ENCODE results near the gene FBXL13. TPM values are rescaled to one million over a fixed set of nuclear protein-coding genes. Genes with fewer than 3 reads are reported as not detected.
"Not testable (repeated sequence)": the region's sequence is repeated elsewhere in the genome, so short reads cannot be mapped to it uniquely, and the experiment has no call there.

The FBXL13 gene
- total and polyA plus RNA-seq, 8 donors = 0.42 to 2.4 (median 1.4) TPM

DNA sequence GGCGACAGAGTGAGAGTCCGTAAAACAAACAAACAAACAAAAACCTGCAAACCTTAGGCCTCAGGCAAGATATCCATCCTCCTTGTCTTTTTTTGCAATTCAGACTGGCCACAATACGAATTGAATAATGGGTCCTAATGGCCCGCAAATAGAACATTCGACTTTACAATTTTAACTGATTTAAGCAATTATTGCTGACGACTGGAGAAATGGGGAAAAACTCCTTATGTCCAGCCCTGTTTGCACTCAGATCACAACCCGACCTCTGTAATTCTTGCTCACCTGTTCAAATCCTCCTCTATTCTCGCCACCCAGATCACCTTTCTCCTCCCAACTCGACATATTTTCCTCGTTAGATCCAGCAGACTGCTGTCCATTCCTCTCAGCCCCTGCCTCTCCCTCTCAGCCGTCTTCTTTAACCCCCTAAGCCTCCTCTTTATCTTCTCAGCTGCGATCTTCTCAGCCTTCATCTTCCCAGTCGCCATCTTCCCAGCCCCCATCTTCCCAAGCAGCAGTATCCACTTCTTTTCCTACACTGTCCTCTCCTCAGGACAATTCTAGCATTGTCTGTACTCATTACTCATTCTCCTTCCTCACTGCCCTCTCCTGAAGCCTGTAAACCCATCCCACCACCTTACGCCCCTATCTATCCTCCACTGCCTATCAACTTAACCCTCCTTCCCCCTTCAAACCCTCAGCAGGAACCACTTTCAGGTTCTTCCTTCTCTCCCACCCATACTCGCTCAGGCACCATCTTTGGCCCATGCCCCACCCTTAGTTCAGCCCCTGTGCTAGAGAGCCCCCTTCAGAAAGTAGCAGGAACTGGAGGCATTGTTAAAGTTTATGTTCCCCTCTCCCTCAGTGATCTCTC, 100.0 kb downstream of the FBXL13 start:
- Histone ChIP-seq H3K4me3 (no peak overlapping the region), H3K4me1 (no peaks in the 10 kb centered on the region), H3K36me3 (no peaks in the 10 kb centered on the region), H3K27me3 (no peaks in the 10 kb centered on the region), H3K27ac (no peak overlapping the region), H3K9me3 (no peaks in the 10 kb centered on the region)
- DNase-seq = no peak
- no peak for ATAC-seq
- no peak for FAIRE-seq
- TF ChIP-seq, protein P1, sequence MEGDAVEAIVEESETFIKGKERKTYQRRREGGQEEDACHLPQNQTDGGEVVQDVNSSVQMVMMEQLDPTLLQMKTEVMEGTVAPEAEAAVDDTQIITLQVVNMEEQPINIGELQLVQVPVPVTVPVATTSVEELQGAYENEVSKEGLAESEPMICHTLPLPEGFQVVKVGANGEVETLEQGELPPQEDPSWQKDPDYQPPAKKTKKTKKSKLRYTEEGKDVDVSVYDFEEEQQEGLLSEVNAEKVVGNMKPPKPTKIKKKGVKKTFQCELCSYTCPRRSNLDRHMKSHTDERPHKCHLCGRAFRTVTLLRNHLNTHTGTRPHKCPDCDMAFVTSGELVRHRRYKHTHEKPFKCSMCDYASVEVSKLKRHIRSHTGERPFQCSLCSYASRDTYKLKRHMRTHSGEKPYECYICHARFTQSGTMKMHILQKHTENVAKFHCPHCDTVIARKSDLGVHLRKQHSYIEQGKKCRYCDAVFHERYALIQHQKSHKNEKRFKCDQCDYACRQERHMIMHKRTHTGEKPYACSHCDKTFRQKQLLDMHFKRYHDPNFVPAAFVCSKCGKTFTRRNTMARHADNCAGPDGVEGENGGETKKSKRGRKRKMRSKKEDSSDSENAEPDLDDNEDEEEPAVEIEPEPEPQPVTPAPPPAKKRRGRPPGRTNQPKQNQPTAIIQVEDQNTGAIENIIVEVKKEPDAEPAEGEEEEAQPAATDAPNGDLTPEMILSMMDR (IDR thresholded peaks at IDR 0.05) = no peak
- WGBS, 2 donors = 72 to 74% methylated on average over 15 of the region's 15 CpGs
- intact Hi-C loops (cut with DNase I) = no loop called here

DNA sequence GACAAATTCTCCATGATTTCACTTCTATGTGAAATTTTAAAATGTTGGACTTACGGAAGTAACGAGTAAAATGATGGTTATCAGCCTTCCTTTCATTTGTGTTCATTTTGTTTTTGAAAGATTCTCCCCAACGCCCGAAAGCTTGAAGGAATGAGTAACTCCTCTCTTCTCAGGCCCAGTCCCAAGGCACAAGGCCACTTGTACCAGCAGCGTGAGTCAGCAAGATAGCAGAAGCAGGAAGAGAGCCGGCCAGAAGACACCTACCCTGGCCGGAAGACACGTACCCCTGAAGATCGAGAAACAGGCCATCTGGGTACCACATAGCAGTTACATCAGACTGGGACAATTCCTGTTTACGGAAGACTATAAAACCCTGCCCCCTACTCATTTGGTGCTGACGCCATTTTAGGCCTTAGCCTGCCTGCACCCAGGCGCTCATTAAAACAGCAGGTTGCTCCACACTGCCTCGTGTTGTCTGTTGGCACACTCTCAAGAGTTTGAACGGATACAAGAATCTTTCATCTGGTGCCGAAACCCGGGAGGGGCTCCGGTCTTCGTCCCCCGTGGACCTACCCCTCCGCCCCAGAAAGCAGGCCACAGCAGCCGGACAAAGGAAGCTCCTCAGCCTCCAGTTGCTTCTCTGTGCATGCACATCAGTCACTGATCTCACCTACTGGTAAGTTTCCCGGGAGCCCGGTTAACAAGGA, 101.3 kb downstream of the FBXL13 start:
- Histone ChIP-seq H3K36me3 (no peaks in the 10 kb centered on the region), H3K9me3 (no peaks in the 10 kb centered on the region), H3K4me1 (no peaks in the 10 kb centered on the region), H3K27ac (no peak overlapping the region), H3K27me3 (no peaks in the 10 kb centered on the region), H3K4me3 (no peak overlapping the region)
- intact Hi-C loops (cut with DNase I) = no loop called here
- ATAC-seq (no peak), DNase-seq (no peak), FAIRE-seq (no peak)
- TF ChIP-seq, protein P1 (IDR thresholded peaks at IDR 0.05) = no peak
- 92 to 94% methylated on average over 23 of the region's 23 CpGs for WGBS, 2 donors

DNA sequence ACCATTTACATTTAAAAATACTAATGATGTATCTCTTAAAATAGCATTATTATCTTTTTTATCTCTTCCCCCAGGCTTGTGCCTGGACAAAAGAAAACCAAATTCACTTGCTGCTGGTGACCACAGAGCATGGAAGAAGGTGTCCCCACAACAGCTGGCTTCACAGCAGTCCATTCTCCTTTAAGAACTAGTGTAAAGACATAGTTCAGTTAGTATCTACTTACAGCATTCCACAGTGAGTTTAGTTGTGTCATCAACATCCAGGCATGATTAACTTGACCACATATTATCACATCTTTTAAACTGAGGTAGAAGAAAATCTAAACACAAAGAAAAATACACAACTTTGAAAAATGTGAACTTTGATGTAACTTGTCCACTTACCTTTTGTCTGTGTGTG, 106.8 kb downstream of the FBXL13 start:
- no peak for FAIRE-seq
- no peak overlapping the region for H3K27ac ChIP-seq

DNA sequence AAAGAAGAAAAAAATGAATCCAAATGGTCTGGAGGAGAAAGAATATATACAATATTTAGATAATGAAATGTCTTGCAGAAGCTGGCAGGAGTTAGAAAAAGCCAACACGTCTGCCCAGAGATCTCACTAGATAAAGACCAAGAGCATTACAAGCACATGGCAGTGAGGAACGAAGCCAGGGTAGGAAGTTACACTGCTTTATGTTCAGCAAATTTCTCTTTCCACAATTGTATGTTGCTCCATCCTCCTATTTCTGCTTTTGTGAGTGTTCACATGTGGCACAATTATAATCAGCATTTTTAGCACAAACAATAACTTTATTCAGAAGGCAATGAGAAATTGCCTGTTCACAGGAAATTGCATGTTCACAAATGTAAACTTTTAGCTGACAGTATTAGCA, 108.1 kb downstream of the FBXL13 start:
- intact Hi-C loops (cut with DNase I) = no loop called here
- 60 to 79% methylated on average over 2 of the region's 2 CpGs for WGBS, 2 donors
- Histone ChIP-seq H3K4me1 (no peaks in the 10 kb centered on the region), H3K9me3 (no peaks in the 10 kb centered on the region), H3K36me3 (no peaks in the 10 kb centered on the region), H3K27ac (no peak overlapping the region), H3K4me3 (no peak overlapping the region), H3K27me3 (no peaks in the 10 kb centered on the region)
- TF ChIP-seq, protein P1 (IDR thresholded peaks at IDR 0.05) = no peak
- DNase-seq = no peak
- ATAC-seq = no peak
- FAIRE-seq = no peak

More for the DNA sequence above, 106.8 kb downstream of the FBXL13 start:
- Histone ChIP-seq H3K36me3 (no peaks in the 10 kb centered on the region), H3K4me1 (no peaks in the 10 kb centered on the region), H3K9me3 (no peaks in the 10 kb centered on the region), H3K4me3 (no peak overlapping the region), H3K27me3 (no peaks in the 10 kb centered on the region)
- ATAC-seq (no peak), DNase-seq (no peak)
- TF ChIP-seq, protein P1 (IDR thresholded peaks at IDR 0.05) = no peak
- intact Hi-C loops (cut with DNase I) = no loop called here

DNA sequence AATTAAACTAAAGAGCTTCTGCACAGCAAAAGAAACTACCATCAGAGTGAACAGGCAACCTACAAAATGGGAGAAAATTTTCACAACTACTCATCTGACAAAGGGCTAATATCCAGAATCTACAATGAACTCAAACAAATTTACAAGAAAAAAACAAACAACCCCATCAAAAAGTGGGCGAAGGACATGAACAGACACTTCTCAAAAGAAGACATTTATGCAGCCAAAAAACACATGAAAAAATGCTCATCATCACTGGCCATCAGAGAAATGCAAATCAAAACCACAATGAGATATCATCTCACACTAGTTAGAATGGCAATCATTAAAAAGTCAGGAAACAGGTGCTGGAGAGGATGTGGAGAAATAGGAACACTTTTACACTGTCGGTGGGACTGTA, 112.6 kb downstream of the FBXL13 start:
- H3K27ac ChIP-seq; H3K4me1 ChIP-seq; H3K27me3 ChIP-seq; DNase-seq; H3K4me3 ChIP-seq; FAIRE-seq; H3K9me3 ChIP-seq; intact Hi-C loops (cut with DNase I); H3K36me3 ChIP-seq; ATAC-seq: not testable (repeated sequence)
- WGBS, 2 donors = 78 to 94% methylated on average over 1 of the region's 2 CpGs

DNA sequence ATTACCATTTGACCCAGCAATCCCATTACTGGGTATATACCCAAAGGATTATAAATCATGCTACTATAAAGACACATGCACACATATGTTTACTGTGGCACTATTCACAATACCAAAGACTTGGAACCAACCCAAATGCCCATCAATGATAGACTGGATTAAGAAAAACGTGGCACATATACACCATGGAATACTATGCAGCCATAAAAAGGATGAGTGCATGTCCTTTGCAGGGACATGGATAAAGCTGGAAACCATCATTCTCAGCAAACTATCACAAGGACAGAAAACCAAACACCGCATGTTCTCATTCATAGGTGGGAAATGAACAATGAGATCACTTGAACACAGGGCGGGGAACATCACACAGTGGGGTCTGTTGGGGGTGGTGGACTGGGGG, 116.6 kb downstream of the FBXL13 start:
- 85 to 90% methylated on average over 3 of the region's 3 CpGs for WGBS, 2 donors
- H3K27ac ChIP-seq; H3K4me1 ChIP-seq; DNase-seq; H3K36me3 ChIP-seq; FAIRE-seq; intact Hi-C loops (cut with DNase I); ATAC-seq; H3K27me3 ChIP-seq; H3K9me3 ChIP-seq; H3K4me3 ChIP-seq: not testable (repeated sequence)

DNA sequence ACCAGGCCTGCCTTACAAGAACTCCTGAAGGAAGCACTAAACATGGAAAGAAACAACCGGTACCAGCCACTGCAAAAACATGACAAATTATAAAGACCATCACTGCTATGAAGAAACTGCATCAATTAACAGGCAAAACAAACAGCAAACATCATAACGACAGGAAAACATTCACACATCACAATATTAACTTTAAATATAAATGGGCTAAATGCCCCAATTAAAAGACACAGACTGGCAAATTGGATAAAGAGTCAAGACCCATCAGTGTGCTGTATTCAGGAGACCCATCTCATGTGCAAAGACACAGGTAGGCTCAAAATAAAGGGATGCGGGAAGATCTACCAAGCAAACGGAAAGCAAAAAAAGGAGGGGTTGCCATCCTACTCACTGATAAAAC, 120.2 kb downstream of the FBXL13 start:
- FAIRE-seq; DNase-seq; H3K4me3 ChIP-seq; H3K4me1 ChIP-seq; ATAC-seq; H3K36me3 ChIP-seq; H3K27me3 ChIP-seq; H3K9me3 ChIP-seq; H3K27ac ChIP-seq; intact Hi-C loops (cut with DNase I): not testable (repeated sequence)
- WGBS, 2 donors = 93 to 94% methylated on average over 4 of the region's 4 CpGs
